OCI-LY1 (cell line): ENCODE data around the gene MKKS.

Source experiments
- CTCF ChIP-seq: fragments of 200-600 bp; sonication (generic), shearing (Covaris generic); IDR thresholded peaks from 2 replicates; pipeline ENCODE4 v1.5.1; 2017; ENCODE audit warnings: mild to moderate bottlenecking, antibody characterized with exemption, low read length, moderate library complexity, mixed read lengths
- EZH2 ChIP-seq: fragments of 200-600 bp; sonication (generic), shearing (Covaris generic); IDR thresholded peaks from 2 replicates; pipeline ENCODE4 v1.8.0; 2017; ENCODE audit warnings: borderline replicate concordance, mixed run types, mild to moderate bottlenecking, antibody characterized with exemption, low read length, moderate library complexity, mixed read lengths

GRCh38 chr20:10436053-10436699 lies 2.2 kb upstream of the MKKS start:
- TF ChIP-seq CTCF (no peak), EZH2 (no peak)
